Urinary bladder (tissue), 4 donors: Measurements from ENCODE around the gene ETV6. TPM values are rescaled to one million over a fixed set of nuclear protein-coding genes. Genes with fewer than 3 reads are reported as not detected.

Experiments
- DNase-seq: peaks from one replicate; pipeline ENCODE4 v3.0.0-alpha.2; 2015; ENCODE audit errors: extremely low spot score
- H3K27ac ChIP-seq: one replicate; pipeline ENCODE4 v1.5.1; 2013; ENCODE audit warnings: low read depth, mild to moderate bottlenecking, moderate library complexity
- H3K36me3 ChIP-seq: one replicate; pipeline ENCODE4 v1.6.1; 2013; ENCODE audit warnings: mild to moderate bottlenecking, moderate library complexity; ENCODE audit not compliant: insufficient read depth
- H3K4me1 ChIP-seq: one replicate; pipeline ENCODE4 v1.6.1; 2013; ENCODE audit warnings: mild to moderate bottlenecking, moderate library complexity; ENCODE audit not compliant: insufficient read depth
- H3K4me3 ChIP-seq: one replicate; pipeline ENCODE4 v1.5.1; 2013; ENCODE audit warnings: low read depth, low read length
- WGBS: extraction: QIAGEN DNeasy Blood & Tissue Kit; methylation state at CpG from one replicate; pipeline ENCODE4 v1.1.7; 2013; 5-methylcytosine and 5-hydroxymethylcytosine counted together
- polyA plus RNA-seq: library from polyadenylated mRNA; stranded (reverse); fragments of 200-250 nt; gene quantifications from one replicate; pipeline ENCODE4 v1.2.3, GENCODE V29; 2013
- total RNA-seq: library from RNA; depleted of rRNA; stranded (reverse); fragments of >200 nt; gene quantifications from one replicate; pipeline ENCODE4 v1.2.3, GENCODE V29; 2014
- donor health status: healthy with polysubstance abuse.
- donor health status: healthy.

The ETV6 gene
- total and polyA plus RNA-seq, 2 donors, result 11.8 to 12.7 TPM

- WGBS, result 53% methylated on average over 6 of the region's 6 CpGs
- no peaks in the 10 kb centered on the region for H3K36me3 ChIP-seq
- H3K27ac ChIP-seq, result no peak overlapping the region
- no peak for DNase-seq
- no peak overlapping the region for H3K4me3 ChIP-seq
- H3K4me1 ChIP-seq, result peaks cover 3% of the 10 kb centered on the region
Observed at GRCh38 chr12:11795913-11796459, 146.5 kb downstream of the ETV6 start.

- no peaks in the 10 kb centered on the region for H3K36me3 ChIP-seq
- no peak for DNase-seq
- WGBS, result 38% methylated on average over 5 of the region's 5 CpGs
- H3K4me1 ChIP-seq, result peaks cover 3% of the 10 kb centered on the region
- H3K27ac ChIP-seq, result no peak overlapping the region
- H3K4me3 ChIP-seq, result no peak overlapping the region
Observed at GRCh38 chr12:11797317-11797913, 147.9 kb downstream of the ETV6 start.

GRCh38 chr12:11798006-11798708 is 148.7 kb downstream of the ETV6 start:
- Histone ChIP-seq H3K4me1 (peaks cover 3% of the 10 kb centered on the region), H3K4me3 (no peak overlapping the region), H3K27ac (no peak overlapping the region), H3K36me3 (no peaks in the 10 kb centered on the region)
- 61% methylated on average over 7 of the region's 7 CpGs for WGBS
- DNase-seq, result no peak

- Histone ChIP-seq H3K4me1 (peaks cover 3% of the 10 kb centered on the region), H3K36me3 (no peaks in the 10 kb centered on the region), H3K27ac (no peak overlapping the region), H3K4me3 (no peak overlapping the region)
- DNase-seq, result no peak
- 47% methylated on average over 4 of the region's 4 CpGs for WGBS
Observed at GRCh38 chr12:11798856-11799501, 149.5 kb downstream of the ETV6 start.

GRCh38 chr12:11799502-11799873 is 150.0 kb downstream of the ETV6 start:
- Histone ChIP-seq H3K4me1 (peaks cover 2% of the 10 kb centered on the region), H3K36me3 (no peaks in the 10 kb centered on the region), H3K4me3 (no peak overlapping the region), H3K27ac (no peak overlapping the region)
- DNase-seq, result no peak
- WGBS, result 89% methylated on average over 8 of the region's 8 CpGs

- no peaks in the 10 kb centered on the region for H3K36me3 ChIP-seq
- H3K4me3 ChIP-seq, result no peak overlapping the region
- peaks cover 2% of the 10 kb centered on the region for H3K4me1 ChIP-seq
- H3K27ac ChIP-seq, result no peak overlapping the region
- DNase-seq, result no peak
- WGBS, result 61% methylated on average over 5 of the region's 5 CpGs
Observed at GRCh38 chr12:11801643-11802042, 152.2 kb downstream of the ETV6 start.

- H3K4me3 ChIP-seq, result no peak overlapping the region
- no peak for DNase-seq
- no peaks in the 10 kb centered on the region for H3K36me3 ChIP-seq
- no peak overlapping the region for H3K27ac ChIP-seq
- WGBS, result 53% methylated on average over 1 of the region's 1 CpG
- no peaks in the 10 kb centered on the region for H3K4me1 ChIP-seq
Observed at GRCh38 chr12:11804130-11804529, 154.7 kb downstream of the ETV6 start.

- whole genome bisulfite sequencing, result 61% methylated on average over 3 of the region's 3 CpGs
- Histone ChIP-seq H3K36me3 (no peaks in the 10 kb centered on the region), H3K4me3 (no peak overlapping the region), H3K27ac (no peak overlapping the region), H3K4me1 (no peaks in the 10 kb centered on the region)
- no peak for DNase-seq
Observed at GRCh38 chr12:11805043-11805442, 155.6 kb downstream of the ETV6 start.

GRCh38 chr12:11805680-11806079 is 156.2 kb downstream of the ETV6 start:
- H3K4me3 ChIP-seq, result no peak overlapping the region
- H3K36me3 ChIP-seq, result no peaks in the 10 kb centered on the region
- H3K27ac ChIP-seq, result no peak overlapping the region
- 52% methylated on average over 3 of the region's 3 CpGs for WGBS
- no peak for DNase-seq
- no peaks in the 10 kb centered on the region for H3K4me1 ChIP-seq

- Histone ChIP-seq H3K4me3 (no peak overlapping the region), H3K36me3 (no peaks in the 10 kb centered on the region), H3K4me1 (no peaks in the 10 kb centered on the region), H3K27ac (peak overlapping the region; percentile 2)
- no peak for DNase-seq
Observed at GRCh38 chr12:11807458-11807857, 158.0 kb downstream of the ETV6 start.

GRCh38 chr12:11808931-11809330 is 159.5 kb downstream of the ETV6 start:
- 96% methylated on average over 8 of the region's 8 CpGs for WGBS
- Histone ChIP-seq H3K4me3 (no peak overlapping the region), H3K27ac (no peak overlapping the region)

GRCh38 chr12:11810206-11810545 is 160.7 kb downstream of the ETV6 start:
- H3K36me3 ChIP-seq, result no peaks in the 10 kb centered on the region
- H3K27ac ChIP-seq, result no peak overlapping the region
- DNase-seq, result no peak
- WGBS, result 86% methylated on average over 3 of the region's 3 CpGs
- H3K4me3 ChIP-seq, result no peak overlapping the region
- H3K4me1 ChIP-seq, result no peaks in the 10 kb centered on the region

More at GRCh38 chr12:11808931-11809330, 159.5 kb downstream of the ETV6 start:
- H3K36me3 ChIP-seq, result no peaks in the 10 kb centered on the region
- no peak for DNase-seq
- no peaks in the 10 kb centered on the region for H3K4me1 ChIP-seq

- 22% methylated on average over 3 of the region's 3 CpGs for WGBS
- no peak overlapping the region for H3K27ac ChIP-seq
- H3K36me3 ChIP-seq, result no peaks in the 10 kb centered on the region
- H3K4me3 ChIP-seq, result no peak overlapping the region
- H3K4me1 ChIP-seq, result no peaks in the 10 kb centered on the region
- DNase-seq, result no peak
Observed at GRCh38 chr12:11811008-11811407, 161.5 kb downstream of the ETV6 start.

- Histone ChIP-seq H3K27ac (peak overlapping the region; percentile 24), H3K4me1 (no peaks in the 10 kb centered on the region), H3K36me3 (no peaks in the 10 kb centered on the region), H3K4me3 (no peak overlapping the region)
- 60% methylated on average over 2 of the region's 2 CpGs for WGBS
- no peak for DNase-seq
Observed at GRCh38 chr12:11812241-11812585, 162.7 kb downstream of the ETV6 start.
